Measurements from ENCODE around the gene SMPDL3A. TPM values are rescaled to one million over a fixed set of nuclear protein-coding genes. Genes with fewer than 3 reads are reported as not detected.

SMPDL3A gene
- total and polyA plus RNA-seq, 2 of the 8 experiments (the other 6 are each of a cell fraction or from before 2014, with no cell fraction given), result 3.5 to 3.9 TPM

- 61% methylated on average over 14 of the region's 14 CpGs; no CpG with 5 or more reads in 1 of the 2 experiments for WGBS, 2 experiments (ENCODE audit: extremely low coverage in 1 of 2, insufficient coverage in 1 of 2, insufficient read length in 1 of 2, insufficient replicate concordance in 2 of 2, low coverage in 1 of 2, low lambda C conversion rate in 2 of 2, missing lambda C conversion rate in 1 of 2)
- no peaks in the 10 kb centered on the region for H3K9me3 ChIP-seq (ENCODE audit: insufficient read depth in 2 of 2, low read depth in 1 of 2, low read length in 1 of 2)
- H3K4me3 ChIP-seq (ENCODE audit: extremely low read depth in 1 of 4, insufficient read depth in 2 of 4, low read depth in 3 of 4, low read length in 4 of 4), result peak overlapping the region; percentile 72 to 86 (median 80)
- CTCF ChIA-PET (ENCODE audit: partially characterized antibody), result interaction anchor here (0.6 to 12.0 kb wide), 10 partner anchors 9 to 397 kb away, joined by 3 to 62 read pairs (median 6); partner anchors contain the start of gene FABP7
- no peak overlapping the region for H4K8ac ChIP-seq (ENCODE audit: extremely low read depth, insufficient read depth, low read length)
- H2BK5ac ChIP-seq (ENCODE audit: low read depth, low read length), result peak overlapping the region; percentile 57; the same call in 1 of the 2 replicates
- peaks cover 12% of the 10 kb centered on the region; the same call in 1 of the 2 replicates for H3K23me2 ChIP-seq (ENCODE audit: low read depth, low read length)
- peak overlapping the region; percentile 96 to 99 for H3K4me2 ChIP-seq (ENCODE audit: insufficient read depth in 1 of 2, low read depth in 2 of 2, low read length in 2 of 2)
- no peak overlapping the region; the same call in 1 of the 2 replicates for H3K18ac ChIP-seq (ENCODE audit: extremely low read depth, low read length)
- H3K27ac ChIP-seq (ENCODE audit: low read depth, low read length), result no peak overlapping the region
- H2BK20ac ChIP-seq (ENCODE audit: low read length), result no peak overlapping the region
- POLR2A ChIA-PET (ENCODE audit: partially characterized antibody), result interaction anchor here (1.7 kb wide), 1 partner anchor 46 kb away, joined by 4 read pairs; no protein-coding TSS in a partner anchor
- peaks cover 3 to 24% (median 13%) of the 10 kb centered on the region in 4 experiments; a peak in 6 of 7 replicates for H3K4me1 ChIP-seq (replicated peaks in 1 of 4; ENCODE audit: control insufficient read depth in 3 of 4, insufficient read depth in 4 of 4, low read length in 3 of 4)
- H2AK5ac ChIP-seq (ENCODE audit: low read depth, low read length), result no peak overlapping the region
- peak overlapping the region; percentile 13; the same call in 1 of the 2 replicates for H2BK12ac ChIP-seq (ENCODE audit: low read depth, low read length)
- no peaks in the 10 kb centered on the region for H3K79me1 ChIP-seq (ENCODE audit: low read depth, low read length)
- H3K9ac ChIP-seq (replicated peaks in 1 of 4; ENCODE audit: extremely low read depth in 1 of 4, low read depth in 3 of 4, low read length in 3 of 4), result peak overlapping the region in 1 of 4 experiments; percentile 95; a peak in 2 of 7 replicates
- H4K5ac ChIP-seq (ENCODE audit: insufficient read length, low read depth, low read length), result no peak overlapping the region
- FAIRE-seq (no peak), DNase-seq (ENCODE audit: low read depth in 1 of 2, low spot score in 2 of 2) (no peak)
- H3K4ac ChIP-seq (replicated peaks; ENCODE audit: insufficient read length, low read depth, low read length), result no peak overlapping the region
- H3K14ac ChIP-seq (ENCODE audit: insufficient read length), result no peak overlapping the region
- H4K20me1 ChIP-seq (replicated peaks in 1 of 2; ENCODE audit: control insufficient read depth in 1 of 2, insufficient read depth in 2 of 2, low read length in 2 of 2), result no peaks in the 10 kb centered on the region
- no peak overlapping the region for H2BK120ac ChIP-seq (replicated peaks; ENCODE audit: low read depth, low read length)
- H3K36me3 ChIP-seq (ENCODE audit: control insufficient read depth in 2 of 4, insufficient read depth in 4 of 4, low read length in 3 of 4), result no peaks in the 10 kb centered on the region
- no peak overlapping the region for H3K23ac ChIP-seq (ENCODE audit: insufficient read length)
- H3K56ac ChIP-seq (replicated peaks; ENCODE audit: insufficient read length, low read depth, low read length), result no peak overlapping the region
- H2AFZ ChIP-seq (ENCODE audit: low read length), result no peak overlapping the region
- H4K91ac ChIP-seq (replicated peaks; ENCODE audit: insufficient read length, low read length), result no peak overlapping the region
- H3K27me3 ChIP-seq (replicated peaks in 1 of 4; ENCODE audit: control insufficient read depth in 3 of 4, extremely low read depth in 1 of 4, insufficient read depth in 3 of 4, low read length in 3 of 4), result no peaks in the 10 kb centered on the region; a peak in 2 of 7 replicates
- H3K79me2 ChIP-seq (ENCODE audit: control insufficient read depth in 1 of 2, insufficient read depth in 2 of 2, low read length in 2 of 2), result no peaks in the 10 kb centered on the region
- no peak overlapping the region for H2BK15ac ChIP-seq (ENCODE audit: low read length)
- TF ChIP-seq TCF12 (IDR thresholded peaks at IDR 0.05; ENCODE audit: low read depth, low read length) (no peak), CHD1 (IDR thresholded peaks at IDR 0.05; ENCODE audit: low read depth, low read length) (no peak), SRF (IDR thresholded peaks at IDR 0.05; ENCODE audit: low read depth, low read length) (no peak), POLR2A (IDR thresholded peaks at IDR 0.05; ENCODE audit: control extremely low read depth in 1 of 2, low read depth in 2 of 2, low read length in 2 of 2) (no peak), BCL11A (IDR thresholded peaks at IDR 0.05; ENCODE audit: low read depth in 2 of 2, low read length in 2 of 2) (no peak), EP300 (IDR thresholded peaks at IDR 0.05; ENCODE audit: borderline replicate concordance in 1 of 2, low read depth in 2 of 2, low read length in 2 of 2) (no peak), RAD21 (IDR thresholded peaks at IDR 0.05 in 1 of 2, conservative IDR thresholded peaks at IDR 0.05 in 1 of 2; ENCODE audit: low read depth in 2 of 2, low read length in 2 of 2) (no peak), GTF2F1 (IDR thresholded peaks at IDR 0.05; ENCODE audit: borderline replicate concordance, low read depth, low read length) (no peak)
- TF ChIP-seq, protein P1, sequence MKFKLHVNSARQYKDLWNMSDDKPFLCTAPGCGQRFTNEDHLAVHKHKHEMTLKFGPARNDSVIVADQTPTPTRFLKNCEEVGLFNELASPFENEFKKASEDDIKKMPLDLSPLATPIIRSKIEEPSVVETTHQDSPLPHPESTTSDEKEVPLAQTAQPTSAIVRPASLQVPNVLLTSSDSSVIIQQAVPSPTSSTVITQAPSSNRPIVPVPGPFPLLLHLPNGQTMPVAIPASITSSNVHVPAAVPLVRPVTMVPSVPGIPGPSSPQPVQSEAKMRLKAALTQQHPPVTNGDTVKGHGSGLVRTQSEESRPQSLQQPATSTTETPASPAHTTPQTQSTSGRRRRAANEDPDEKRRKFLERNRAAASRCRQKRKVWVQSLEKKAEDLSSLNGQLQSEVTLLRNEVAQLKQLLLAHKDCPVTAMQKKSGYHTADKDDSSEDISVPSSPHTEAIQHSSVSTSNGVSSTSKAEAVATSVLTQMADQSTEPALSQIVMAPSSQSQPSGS (IDR thresholded peaks at IDR 0.05; ENCODE audit: low read length), result no peak
Measured at GRCh38 chr6:122790423-122791309, 1.6 kb downstream of the SMPDL3A start.

All from H1 (cell line).